Activated naive CD8-positive, alpha-beta T cell treated with anti-CD3 and anti-CD28 coated beads for 36 hours (primary cell): ENCODE measurements around the gene OTUD5. TPM values are rescaled to one million over a fixed set of nuclear protein-coding genes. Genes with fewer than 3 reads are reported as not detected.
"Not testable (repeated sequence)": the region's sequence is repeated elsewhere in the genome, so short reads cannot be mapped to it uniquely, and the experiment has no call there.

Experiments used
- DNase-seq: peaks from one replicate; pipeline ENCODE4 v3.0.0; 2021
- H3K27ac Mint-ChIP-seq: one replicate; pipeline ENCODE4 v1.8.0; 2022; ENCODE audit warnings: mild to moderate bottlenecking, moderate library complexity, mixed read lengths
- H3K27me3 Mint-ChIP-seq: one replicate; pipeline ENCODE4 v1.8.0; 2022; ENCODE audit warnings: mild to moderate bottlenecking, mixed read lengths
- H3K36me3 Mint-ChIP-seq: one replicate; pipeline ENCODE4 v1.8.0; 2021; ENCODE audit warnings: mild to moderate bottlenecking, mixed read lengths
- H3K4me1 Mint-ChIP-seq: one replicate; pipeline ENCODE4 v1.8.0; 2021; ENCODE audit warnings: mixed read lengths
- H3K4me3 Mint-ChIP-seq: one replicate; pipeline ENCODE4 v1.8.0; 2022; ENCODE audit warnings: mild to moderate bottlenecking, moderate library complexity, mixed read lengths
- H3K9me3 Mint-ChIP-seq: one replicate; pipeline ENCODE4 v1.8.0; 2022; ENCODE audit warnings: mixed read lengths
- total RNA-seq, 2 experiments: library from RNA; stranded (reverse); gene quantifications; one replicate each; pipeline ENCODE4 v1.2.3, GENCODE V29; 2021

Gene OTUD5
- total RNA-seq, 2 experiments from 2014 or later: 57.3 to 59.5 TPM

- H3K9me3 Mint-ChIP-seq, H3K36me3 Mint-ChIP-seq, H3K27ac Mint-ChIP-seq, H3K4me1 Mint-ChIP-seq, H3K4me3 Mint-ChIP-seq, DNase-seq, H3K27me3 Mint-ChIP-seq: not testable (repeated sequence)
These were observed 22.9 kb upstream of the OTUD5 start for GRCh38 chrX:48980341-48980740.

GRCh38 chrX:48978226-48978625 lies 20.8 kb upstream of the OTUD5 start:
- H3K36me3 Mint-ChIP-seq: peaks cover 9% of the 10 kb centered on the region
- H3K4me1 Mint-ChIP-seq: peaks cover 3% of the 10 kb centered on the region
- no peak for DNase-seq
- H3K9me3 Mint-ChIP-seq: no peaks in the 10 kb centered on the region
- H3K27me3 Mint-ChIP-seq: no peaks in the 10 kb centered on the region
- no peak overlapping the region for H3K4me3 Mint-ChIP-seq
- no peak overlapping the region for H3K27ac Mint-ChIP-seq

GRCh38 chrX:48976086-48976485 lies 18.7 kb upstream of the OTUD5 start:
- no peak overlapping the region for H3K4me3 Mint-ChIP-seq
- H3K27ac Mint-ChIP-seq: peak overlapping the region; percentile 34

GRCh38 chrX:48975541-48975940 lies 18.1 kb upstream of the OTUD5 start:
- no peaks in the 10 kb centered on the region for H3K27me3 Mint-ChIP-seq
- DNase-seq: no peak
- H3K27ac Mint-ChIP-seq: peak overlapping the region; percentile 47
- no peaks in the 10 kb centered on the region for H3K9me3 Mint-ChIP-seq
- no peak overlapping the region for H3K4me3 Mint-ChIP-seq
- peaks cover 15% of the 10 kb centered on the region for H3K4me1 Mint-ChIP-seq
- peaks cover 7% of the 10 kb centered on the region for H3K36me3 Mint-ChIP-seq

More at GRCh38 chrX:48976086-48976485, 18.7 kb upstream of the OTUD5 start:
- Mint-ChIP-seq H3K27me3 (no peaks in the 10 kb centered on the region), H3K36me3 (peaks cover 9% of the 10 kb centered on the region), H3K4me1 (peaks cover 15% of the 10 kb centered on the region), H3K9me3 (no peaks in the 10 kb centered on the region)
- DNase-seq: no peak

- Mint-ChIP-seq H3K9me3 (no peaks in the 10 kb centered on the region), H3K36me3 (peaks cover 7% of the 10 kb centered on the region), H3K27me3 (no peaks in the 10 kb centered on the region), H3K4me1 (peaks cover 15% of the 10 kb centered on the region), H3K27ac (no peak overlapping the region), H3K4me3 (no peak overlapping the region)
- no peak for DNase-seq
These were observed 17.6 kb upstream of the OTUD5 start for GRCh38 chrX:48975041-48975440.

- H3K4me3 Mint-ChIP-seq: no peak overlapping the region
- no peaks in the 10 kb centered on the region for H3K9me3 Mint-ChIP-seq
- no peak overlapping the region for H3K27ac Mint-ChIP-seq
- no peak for DNase-seq
- H3K36me3 Mint-ChIP-seq: peaks cover 7% of the 10 kb centered on the region
- H3K27me3 Mint-ChIP-seq: no peaks in the 10 kb centered on the region
- H3K4me1 Mint-ChIP-seq: peaks cover 15% of the 10 kb centered on the region
These were observed 17.2 kb upstream of the OTUD5 start for GRCh38 chrX:48974574-48974973.

- Mint-ChIP-seq H3K9me3 (no peaks in the 10 kb centered on the region), H3K4me1 (peaks cover 15% of the 10 kb centered on the region)
These were observed 16.6 kb upstream of the OTUD5 start for GRCh38 chrX:48974033-48974432.

GRCh38 chrX:48972220-48973164 lies 15.1 kb upstream of the OTUD5 start:
- H3K36me3 Mint-ChIP-seq: peaks cover 7% of the 10 kb centered on the region
- peak overlapping the region; percentile 51 for H3K4me3 Mint-ChIP-seq
- DNase-seq: peak; percentile 8
- no peaks in the 10 kb centered on the region for H3K27me3 Mint-ChIP-seq
- H3K27ac Mint-ChIP-seq: no peak overlapping the region
- H3K9me3 Mint-ChIP-seq: no peaks in the 10 kb centered on the region
- peaks cover 15% of the 10 kb centered on the region for H3K4me1 Mint-ChIP-seq

More at GRCh38 chrX:48974033-48974432, 16.6 kb upstream of the OTUD5 start:
- Mint-ChIP-seq H3K27me3 (no peaks in the 10 kb centered on the region), H3K4me3 (no peak overlapping the region), H3K36me3 (peaks cover 7% of the 10 kb centered on the region), H3K27ac (no peak overlapping the region)
- DNase-seq: no peak

- peaks cover 15% of the 10 kb centered on the region for H3K4me1 Mint-ChIP-seq
- peak within 1 kb of the TSS; percentile 51 for H3K4me3 Mint-ChIP-seq
- H3K27ac Mint-ChIP-seq: no peak within 1 kb of the TSS
These were observed 14.1 kb upstream of the OTUD5 start, which contains the start of gene KCND1 for GRCh38 chrX:48971249-48972219. TSS of gene KCND1 (minus strand) at chrX:48971844. CDS start at chrX:48970271, 1,573 bp downstream.

GRCh38 chrX:48969471-48969870 lies 12.1 kb upstream of the OTUD5 start:
- Mint-ChIP-seq H3K4me3 (no peak overlapping the region), H3K4me1 (peaks cover 12% of the 10 kb centered on the region), H3K27ac (no peak overlapping the region), H3K36me3 (no peaks in the 10 kb centered on the region), H3K9me3 (no peaks in the 10 kb centered on the region), H3K27me3 (no peaks in the 10 kb centered on the region)
- DNase-seq: no peak

More at GRCh38 chrX:48971249-48972219, 14.1 kb upstream of the OTUD5 start, which contains the start of gene KCND1:
- Mint-ChIP-seq H3K36me3 (peaks cover 7% of the 10 kb centered on the region), H3K9me3 (no peaks in the 10 kb centered on the region), H3K27me3 (no peaks in the 10 kb centered on the region)
- peak; percentile 4 for DNase-seq

- no peaks in the 10 kb centered on the region for H3K36me3 Mint-ChIP-seq
- peaks cover 12% of the 10 kb centered on the region for H3K4me1 Mint-ChIP-seq
- H3K27ac Mint-ChIP-seq: no peak overlapping the region
- no peak overlapping the region for H3K4me3 Mint-ChIP-seq
- H3K9me3 Mint-ChIP-seq: no peaks in the 10 kb centered on the region
- no peaks in the 10 kb centered on the region for H3K27me3 Mint-ChIP-seq
- no peak for DNase-seq
These were observed 11.0 kb upstream of the OTUD5 start for GRCh38 chrX:48968377-48968776.

GRCh38 chrX:48966796-48967579 lies 9.6 kb upstream of the OTUD5 start:
- H3K36me3 Mint-ChIP-seq: no peaks in the 10 kb centered on the region
- no peak for DNase-seq
- no peaks in the 10 kb centered on the region for H3K27me3 Mint-ChIP-seq
- H3K9me3 Mint-ChIP-seq: no peaks in the 10 kb centered on the region
- H3K4me1 Mint-ChIP-seq: peaks cover 2% of the 10 kb centered on the region
- H3K27ac Mint-ChIP-seq: no peak overlapping the region
- no peak overlapping the region for H3K4me3 Mint-ChIP-seq

- no peaks in the 10 kb centered on the region for H3K27me3 Mint-ChIP-seq
These were observed 8.6 kb upstream of the OTUD5 start for GRCh38 chrX:48965959-48966358.

GRCh38 chrX:48961585-48962091 lies 4.2 kb upstream of the OTUD5 start:
- Mint-ChIP-seq H3K4me1 (peaks cover 9% of the 10 kb centered on the region), H3K27me3 (no peaks in the 10 kb centered on the region), H3K9me3 (no peaks in the 10 kb centered on the region), H3K4me3 (no peak overlapping the region), H3K27ac (no peak overlapping the region), H3K36me3 (peaks cover 4% of the 10 kb centered on the region)
- no peak for DNase-seq

More at GRCh38 chrX:48965959-48966358, 8.6 kb upstream of the OTUD5 start:
- Mint-ChIP-seq H3K36me3 (no peaks in the 10 kb centered on the region), H3K9me3 (no peaks in the 10 kb centered on the region), H3K27ac (no peak overlapping the region), H3K4me1 (no peaks in the 10 kb centered on the region), H3K4me3 (no peak overlapping the region)
- DNase-seq: no peak
